Liver (tissue), 9 donors: ENCODE data around the gene PRKX. TPM values are rescaled to one million over a fixed set of nuclear protein-coding genes. Genes with fewer than 3 reads are reported as not detected.

Experiments
- DNase-seq: peaks from one replicate; pipeline ENCODE4 v3.0.0-alpha.2; 2017; ENCODE audit warnings: low spot score
- H3K27ac ChIP-seq, 2 donors: one replicate each; pipeline ENCODE4 v1.7.0; 2013; ENCODE audit warnings: inconsistent platforms in 2 of 2, low read length in 2 of 2, control low read depth in 1 of 2, low read depth in 1 of 2, mild to moderate bottlenecking in 1 of 2
- H3K27me3 ChIP-seq, 4 donors: one replicate each; pipeline versions ENCODE4 v1.6.1 to v1.7.0; 2013; ENCODE audit warnings: low read length in 3 of 4, inconsistent platforms in 1 of 4, mild to moderate bottlenecking in 1 of 4, moderate library complexity in 1 of 4; ENCODE audit not compliant: control insufficient read depth in 4 of 4, insufficient read depth in 4 of 4
- H3K36me3 ChIP-seq, 4 donors: one replicate each; pipeline versions ENCODE4 v1.6.1 to v1.7.0; 2013; ENCODE audit warnings: low read length in 3 of 4, mild to moderate bottlenecking in 3 of 4, low read depth in 1 of 4, moderate library complexity in 1 of 4; ENCODE audit not compliant: control insufficient read depth in 4 of 4, insufficient read depth in 3 of 4
- H3K4me1 ChIP-seq, 4 donors: one replicate each; pipeline versions ENCODE4 v1.6.1 to v1.7.0; 2013; ENCODE audit warnings: low read length in 3 of 4, mild to moderate bottlenecking in 3 of 4, moderate library complexity in 1 of 4; ENCODE audit not compliant: control insufficient read depth in 4 of 4, insufficient read depth in 4 of 4
- H3K4me3 ChIP-seq, 3 donors: one replicate each; pipeline versions ENCODE4 v1.6.1 to v1.7.0; 2013; ENCODE audit warnings: low read length in 3 of 3, control low read depth in 1 of 3, low read depth in 1 of 3, mild to moderate bottlenecking in 1 of 3
- H3K9ac ChIP-seq, 2 donors: one replicate each; pipeline ENCODE4 v1.7.0; 2013; ENCODE audit warnings: low read length in 2 of 2, mild to moderate bottlenecking in 2 of 2, moderate library complexity in 2 of 2, control low read depth in 1 of 2, low read depth in 1 of 2
- H3K9me3 ChIP-seq, 4 donors: one replicate each; pipeline versions ENCODE4 v1.6.1 to v1.7.0; 2013; ENCODE audit warnings: low read length in 3 of 4; ENCODE audit not compliant: control insufficient read depth in 4 of 4
- FOXA1 ChIP-seq: IDR thresholded peaks from 2 replicates; pipeline ENCODE4 v1.6.1; 2016; ENCODE audit warnings: antibody characterized with exemption
- GABPA ChIP-seq, 2 donors: IDR thresholded peaks in 1 of 2; conservative IDR thresholded peaks in 1 of 2; 2 replicates each; pipeline ENCODE4 v1.6.1; 2016; ENCODE audit warnings: antibody characterized with exemption in 2 of 2, mild to moderate bottlenecking in 1 of 2, moderate library complexity in 1 of 2
- JUND ChIP-seq, 2 donors: IDR thresholded peaks; 2 replicates each; pipeline ENCODE4 v1.6.1; 2016; ENCODE audit warnings: antibody characterized with exemption in 2 of 2
- RXRA ChIP-seq, 2 donors: IDR thresholded peaks; 2 replicates each; pipeline ENCODE4 v1.6.1; 2017 to 2018; ENCODE audit warnings: antibody characterized with exemption in 2 of 2, mild to moderate bottlenecking in 1 of 2
- SP1 ChIP-seq: IDR thresholded peaks from 2 replicates; pipeline ENCODE4 v1.6.1; 2018; ENCODE audit warnings: antibody characterized with exemption, mild to moderate bottlenecking
- TAF1 ChIP-seq: conservative IDR thresholded peaks from 2 replicates; pipeline ENCODE4 v1.6.1; 2016; ENCODE audit warnings: antibody characterized with exemption, mild to moderate bottlenecking
- YY1 ChIP-seq: IDR thresholded peaks from 2 replicates; pipeline ENCODE4 v1.6.1; 2016; ENCODE audit warnings: antibody characterized with exemption, mild to moderate bottlenecking
- WGBS: extraction: QIAGEN DNeasy Blood & Tissue Kit; methylation state at CpG from one replicate; pipeline ENCODE4 v1.1.7; 2013; 5-methylcytosine and 5-hydroxymethylcytosine counted together
- polyA plus RNA-seq, 2 donors: library from polyadenylated mRNA; stranded (reverse) in 1 of 2; unstranded in 1 of 2; fragments of 200-250 nt in 1 of 2; fragments of >200 nt in 1 of 2; fragmentation: Nextera tagmentation in 1 of 2; extraction: Ambion mirVana in 1 of 2; gene quantifications; one replicate each; pipeline versions ENCODE4 v1.2.1 to v1.2.3, GENCODE V29; 2013 to 2015
- total RNA-seq, 2 donors: library from RNA; depleted of rRNA; stranded (reverse); fragments of >200 nt; gene quantifications; one replicate each; pipeline ENCODE4 v1.2.3, GENCODE V29; 2014
- TF ChIP-seq, protein P1 (sequence below): IDR thresholded peaks from 2 replicates; pipeline ENCODE4 v1.6.1; 2016; ENCODE audit warnings: antibody characterized with exemption
- TF ChIP-seq, protein P2 (sequence below): fragments of 150-350 bp; IDR thresholded peaks from 2 replicates; pipeline ENCODE4 v1.5.1; 2017; ENCODE audit warnings: improper control_type of control experiment, low read depth, low read length; ENCODE audit not compliant: missing input control
- TF ChIP-seq, protein P3 (sequence below): IDR thresholded peaks from 2 replicates; pipeline ENCODE4 v1.6.1; 2016; ENCODE audit warnings: antibody characterized with exemption
- TF ChIP-seq, protein P4 (sequence below): IDR thresholded peaks from 2 replicates; pipeline ENCODE4 v1.6.1; 2016; ENCODE audit warnings: antibody characterized with exemption
- TF ChIP-seq, protein P5 (sequence below): IDR thresholded peaks from 2 replicates; pipeline ENCODE4 v1.6.1; 2016; ENCODE audit warnings: antibody characterized with exemption, mild to moderate bottlenecking
- donor health status: healthy.
- donor health status: healthy.
- donor health status: healthy.
- donor health status: healthy.
- donor health status: healthy.

PRKX gene
- total and polyA plus RNA-seq, 4 donors = 0.63 to 4.0 (median 1.7) TPM

DNA sequence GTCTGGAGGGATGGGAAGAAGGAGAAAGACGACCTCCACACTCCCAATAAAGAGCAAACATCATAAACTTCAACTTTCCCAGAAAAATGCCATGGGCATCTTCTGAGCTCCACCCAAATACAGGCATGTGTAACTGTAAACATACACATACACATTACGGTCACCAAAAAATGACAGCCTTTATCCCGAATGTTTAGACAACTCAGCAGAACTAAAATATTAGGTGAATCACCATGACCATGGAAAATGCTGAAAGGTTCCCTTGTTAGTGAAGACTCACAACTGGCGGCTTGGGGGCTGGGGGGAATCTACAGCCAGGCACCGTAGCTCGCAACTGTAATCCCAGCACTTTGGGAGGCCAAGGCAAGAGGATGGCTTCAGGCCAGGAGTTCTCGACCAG, 33.0 kb downstream of the PRKX start:
- Histone ChIP-seq H3K9ac (no peak overlapping the region), H3K4me3 (no peak overlapping the region), H3K4me1 (no peaks in the 10 kb centered on the region), H3K9me3 (no peaks in the 10 kb centered on the region), H3K36me3 (no peaks in the 10 kb centered on the region), H3K27me3 (no peaks in the 10 kb centered on the region), H3K27ac (no peak overlapping the region)
- WGBS = 84% methylated on average over 7 of the region's 7 CpGs
- DNase-seq = no peak
- TF ChIP-seq, protein P1, sequence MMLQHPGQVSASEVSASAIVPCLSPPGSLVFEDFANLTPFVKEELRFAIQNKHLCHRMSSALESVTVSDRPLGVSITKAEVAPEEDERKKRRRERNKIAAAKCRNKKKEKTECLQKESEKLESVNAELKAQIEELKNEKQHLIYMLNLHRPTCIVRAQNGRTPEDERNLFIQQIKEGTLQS = no peak
- TF ChIP-seq FOXA1 (no peak), SP1 (no peak), JUND (IDR thresholded peaks at IDR 0.05) (no peak), TAF1 (no peak), YY1 (no peak)
- TF ChIP-seq, protein P2, sequence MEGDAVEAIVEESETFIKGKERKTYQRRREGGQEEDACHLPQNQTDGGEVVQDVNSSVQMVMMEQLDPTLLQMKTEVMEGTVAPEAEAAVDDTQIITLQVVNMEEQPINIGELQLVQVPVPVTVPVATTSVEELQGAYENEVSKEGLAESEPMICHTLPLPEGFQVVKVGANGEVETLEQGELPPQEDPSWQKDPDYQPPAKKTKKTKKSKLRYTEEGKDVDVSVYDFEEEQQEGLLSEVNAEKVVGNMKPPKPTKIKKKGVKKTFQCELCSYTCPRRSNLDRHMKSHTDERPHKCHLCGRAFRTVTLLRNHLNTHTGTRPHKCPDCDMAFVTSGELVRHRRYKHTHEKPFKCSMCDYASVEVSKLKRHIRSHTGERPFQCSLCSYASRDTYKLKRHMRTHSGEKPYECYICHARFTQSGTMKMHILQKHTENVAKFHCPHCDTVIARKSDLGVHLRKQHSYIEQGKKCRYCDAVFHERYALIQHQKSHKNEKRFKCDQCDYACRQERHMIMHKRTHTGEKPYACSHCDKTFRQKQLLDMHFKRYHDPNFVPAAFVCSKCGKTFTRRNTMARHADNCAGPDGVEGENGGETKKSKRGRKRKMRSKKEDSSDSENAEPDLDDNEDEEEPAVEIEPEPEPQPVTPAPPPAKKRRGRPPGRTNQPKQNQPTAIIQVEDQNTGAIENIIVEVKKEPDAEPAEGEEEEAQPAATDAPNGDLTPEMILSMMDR = no peak
- TF ChIP-seq, protein P3, sequence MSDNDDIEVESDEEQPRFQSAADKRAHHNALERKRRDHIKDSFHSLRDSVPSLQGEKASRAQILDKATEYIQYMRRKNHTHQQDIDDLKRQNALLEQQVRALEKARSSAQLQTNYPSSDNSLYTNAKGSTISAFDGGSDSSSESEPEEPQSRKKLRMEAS = no peak
- TF ChIP-seq, protein P4, sequence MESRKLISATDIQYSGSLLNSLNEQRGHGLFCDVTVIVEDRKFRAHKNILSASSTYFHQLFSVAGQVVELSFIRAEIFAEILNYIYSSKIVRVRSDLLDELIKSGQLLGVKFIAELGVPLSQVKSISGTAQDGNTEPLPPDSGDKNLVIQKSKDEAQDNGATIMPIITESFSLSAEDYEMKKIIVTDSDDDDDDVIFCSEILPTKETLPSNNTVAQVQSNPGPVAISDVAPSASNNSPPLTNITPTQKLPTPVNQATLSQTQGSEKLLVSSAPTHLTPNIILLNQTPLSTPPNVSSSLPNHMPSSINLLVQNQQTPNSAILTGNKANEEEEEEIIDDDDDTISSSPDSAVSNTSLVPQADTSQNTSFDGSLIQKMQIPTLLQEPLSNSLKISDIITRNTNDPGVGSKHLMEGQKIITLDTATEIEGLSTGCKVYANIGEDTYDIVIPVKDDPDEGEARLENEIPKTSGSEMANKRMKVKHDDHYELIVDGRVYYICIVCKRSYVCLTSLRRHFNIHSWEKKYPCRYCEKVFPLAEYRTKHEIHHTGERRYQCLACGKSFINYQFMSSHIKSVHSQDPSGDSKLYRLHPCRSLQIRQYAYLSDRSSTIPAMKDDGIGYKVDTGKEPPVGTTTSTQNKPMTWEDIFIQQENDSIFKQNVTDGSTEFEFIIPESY = no peak
- TF ChIP-seq, protein P5, sequence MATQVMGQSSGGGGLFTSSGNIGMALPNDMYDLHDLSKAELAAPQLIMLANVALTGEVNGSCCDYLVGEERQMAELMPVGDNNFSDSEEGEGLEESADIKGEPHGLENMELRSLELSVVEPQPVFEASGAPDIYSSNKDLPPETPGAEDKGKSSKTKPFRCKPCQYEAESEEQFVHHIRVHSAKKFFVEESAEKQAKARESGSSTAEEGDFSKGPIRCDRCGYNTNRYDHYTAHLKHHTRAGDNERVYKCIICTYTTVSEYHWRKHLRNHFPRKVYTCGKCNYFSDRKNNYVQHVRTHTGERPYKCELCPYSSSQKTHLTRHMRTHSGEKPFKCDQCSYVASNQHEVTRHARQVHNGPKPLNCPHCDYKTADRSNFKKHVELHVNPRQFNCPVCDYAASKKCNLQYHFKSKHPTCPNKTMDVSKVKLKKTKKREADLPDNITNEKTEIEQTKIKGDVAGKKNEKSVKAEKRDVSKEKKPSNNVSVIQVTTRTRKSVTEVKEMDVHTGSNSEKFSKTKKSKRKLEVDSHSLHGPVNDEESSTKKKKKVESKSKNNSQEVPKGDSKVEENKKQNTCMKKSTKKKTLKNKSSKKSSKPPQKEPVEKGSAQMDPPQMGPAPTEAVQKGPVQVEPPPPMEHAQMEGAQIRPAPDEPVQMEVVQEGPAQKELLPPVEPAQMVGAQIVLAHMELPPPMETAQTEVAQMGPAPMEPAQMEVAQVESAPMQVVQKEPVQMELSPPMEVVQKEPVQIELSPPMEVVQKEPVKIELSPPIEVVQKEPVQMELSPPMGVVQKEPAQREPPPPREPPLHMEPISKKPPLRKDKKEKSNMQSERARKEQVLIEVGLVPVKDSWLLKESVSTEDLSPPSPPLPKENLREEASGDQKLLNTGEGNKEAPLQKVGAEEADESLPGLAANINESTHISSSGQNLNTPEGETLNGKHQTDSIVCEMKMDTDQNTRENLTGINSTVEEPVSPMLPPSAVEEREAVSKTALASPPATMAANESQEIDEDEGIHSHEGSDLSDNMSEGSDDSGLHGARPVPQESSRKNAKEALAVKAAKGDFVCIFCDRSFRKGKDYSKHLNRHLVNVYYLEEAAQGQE = no peak

DNA sequence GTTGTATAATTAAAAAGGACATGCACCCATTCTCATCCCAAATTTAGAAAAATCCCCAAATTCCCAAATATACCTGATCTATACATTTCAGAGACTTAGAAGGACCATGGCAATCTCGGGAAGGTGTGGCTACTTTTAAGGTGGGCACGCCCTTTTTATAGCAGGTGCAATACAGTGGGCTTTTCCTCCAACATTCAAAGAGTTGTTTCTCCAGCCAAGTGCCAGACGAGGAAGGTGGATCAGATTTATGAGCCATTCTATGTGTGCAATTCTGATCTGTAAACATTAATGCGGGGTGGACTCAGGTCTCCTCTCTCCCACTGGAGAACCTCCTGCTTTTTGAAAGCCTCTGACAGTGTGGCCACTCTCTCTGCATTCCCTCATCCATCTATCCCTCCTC, 33.8 kb downstream of the PRKX start:
- WGBS = 75% methylated on average over 4 of the region's 4 CpGs
- no peak for DNase-seq
- H3K9ac ChIP-seq = no peak overlapping the region
- H3K4me1 ChIP-seq = no peaks in the 10 kb centered on the region
- no peak overlapping the region for H3K4me3 ChIP-seq
- H3K9me3 ChIP-seq = no peaks in the 10 kb centered on the region
- no peaks in the 10 kb centered on the region for H3K36me3 ChIP-seq
- H3K27me3 ChIP-seq = no peaks in the 10 kb centered on the region
- no peak overlapping the region for H3K27ac ChIP-seq
- TF ChIP-seq, protein P5 = no peak
- TF ChIP-seq TAF1 (no peak), RXRA (IDR thresholded peaks at IDR 0.05) (no peak), GABPA (IDR thresholded peaks at IDR 0.05 in 1 of 2, conservative IDR thresholded peaks at IDR 0.05 in 1 of 2) (no peak), YY1 (no peak)
- TF ChIP-seq, protein P2 = no peak
